BJ (cell line): ENCODE measurements around the gene ZNF512. TPM values are rescaled to one million over a fixed set of nuclear protein-coding genes. Genes with fewer than 3 reads are reported as not detected.
A peak's percentile ranks its signal among the peaks of the same experiment; 100 is the strongest.

Source experiments
- CTCF ChIA-PET: fragments of 350-600 bp; formaldehyde crosslinking; extraction: SDS; loops from one replicate; lab custom pipeline; 2021; ENCODE audit warnings: antibody characterized with exemption, inconsistent platforms; lab: Yijun Ruan, JAX
- POLR2A ChIA-PET: fragments of 300-600 bp; sonication (Branson Sonifier 250); formaldehyde crosslinking; extraction: SDS; loops from one replicate; lab custom pipeline; 2021; ENCODE audit warnings: antibody characterized with exemption; lab: Charles Lee
- DNase-seq: peaks from one replicate; pipeline ENCODE4 v3.0.0-alpha.2; 2011; ENCODE audit warnings: low read depth
- H3K27me3 ChIP-seq: 2 replicates; pipeline ENCODE4 v1.6.0; 2011; ENCODE audit warnings: low read length; ENCODE audit not compliant: control insufficient read depth, insufficient read depth
- H3K36me3 ChIP-seq: 2 replicates; pipeline ENCODE4 v1.5.1; 2011; ENCODE audit warnings: low read length; ENCODE audit not compliant: control insufficient read depth, insufficient read depth
- H3K4me3 ChIP-seq: 2 replicates; pipeline ENCODE4 v1.5.1; 2011; ENCODE audit warnings: low read depth, mild to moderate bottlenecking, control low read depth, low read length
- CTCF ChIP-seq: IDR thresholded peaks from 2 replicates; pipeline ENCODE4 v1.5.1; 2011; ENCODE audit warnings: low read depth, mild to moderate bottlenecking, control low read depth, inconsistent platforms, low read length, moderate library complexity; ENCODE audit not compliant: insufficient read depth
- polyA plus RNA-seq: library from polyadenylated mRNA; depleted of rRNA; stranded (reverse); fragments of >200 nt; gene quantifications from 2 replicates; pipeline ENCODE4 v1.2.3, GENCODE V29; 2011; rRNA removed
- small RNA-seq: library from RNA; depleted of rRNA; stranded (forward); fragments of <200 nt; gene quantifications from one replicate; pipeline ENCODE3, GENCODE V24; 2012; ENCODE audit warnings: low replicate concordance, low read depth; ENCODE audit not compliant: insufficient read length

Gene ZNF512
- polyA plus RNA-seq, 1 experiment, result 19.2 TPM

GRCh38 chr2:27664622-27665363, 82.0 kb downstream of the ZNF512 start:
- no peak for DNase-seq
- CTCF ChIA-PET, result interaction anchor here (1.7 kb wide), 1 partner anchor 19 kb away, joined by 13 read pairs; no protein-coding TSS in a partner anchor
- TF ChIP-seq CTCF, result no peak

GRCh38 chr2:27667446-27667845, 84.6 kb downstream of the ZNF512 start:
- ChIA-PET POLR2A (no interaction called here), CTCF (interaction anchor here (1.0 to 1.1 kb wide), 2 partner anchors 16 to 21 kb away, joined by 4 read pairs; no protein-coding TSS in a partner anchor)

More at GRCh38 chr2:27664622-27665363, 82.0 kb downstream of the ZNF512 start:
- peak overlapping the region; percentile 75 for H3K4me3 ChIP-seq
- peaks cover 7% of the 10 kb centered on the region for H3K36me3 ChIP-seq
- POLR2A ChIA-PET, result no interaction called here
- H3K27me3 ChIP-seq, result no peaks in the 10 kb centered on the region

GRCh38 chr2:27671235-27671634, 88.4 kb downstream of the ZNF512 start:
- H3K4me3 ChIP-seq, result no peak overlapping the region
- no peaks in the 10 kb centered on the region for H3K27me3 ChIP-seq
- ChIA-PET CTCF (interaction anchor here (1.0 kb wide), 1 partner anchor 8 kb away, joined by 3 read pairs; the partner anchor contains the start of genes SLC4A1AP and SUPT7L), POLR2A (no interaction called here)
- TF ChIP-seq CTCF, result no peak
- DNase-seq, result no peak
- H3K36me3 ChIP-seq, result peaks cover 9% of the 10 kb centered on the region

More at GRCh38 chr2:27667446-27667845, 84.6 kb downstream of the ZNF512 start:
- no peak overlapping the region for H3K4me3 ChIP-seq
- no peaks in the 10 kb centered on the region for H3K27me3 ChIP-seq
- no peak for DNase-seq
- H3K36me3 ChIP-seq, result peaks cover 5% of the 10 kb centered on the region
- TF ChIP-seq CTCF, result no peak

Small RNA genes within 50 kb of the gene (small RNA-seq; reads per million reads assigned to genes)
- not detected for gene RF00340

Other genes with a start within 250 kb of the ZNF512 start
- 32.1 and 39.0 TPM in 2 replicates for gene GTF3C2, start 226.3 kb upstream of the ZNF512 start, polyA plus RNA-seq
- gene EIF2B4, start 212.7 kb upstream of the ZNF512 start, polyA plus RNA-seq, result 39.6 and 42.8 TPM in 2 replicates
- 134 and 154 TPM in 2 replicates for gene SNX17, start 212.4 kb upstream of the ZNF512 start, polyA plus RNA-seq
- gene ZNF513, start 202.3 kb upstream of the ZNF512 start, polyA plus RNA-seq, result 8.4 and 12.2 TPM in 2 replicates
- 45.8 and 48.3 TPM in 2 replicates for gene PPM1G, start 173.5 kb upstream of the ZNF512 start, polyA plus RNA-seq
- 234 and 270 TPM in 2 replicates for gene NRBP1, start 154.4 kb upstream of the ZNF512 start, polyA plus RNA-seq
- gene KRTCAP3, start 140.7 kb upstream of the ZNF512 start, polyA plus RNA-seq, result 0.44 and 0.47 TPM in 2 replicates
- 19.0 and 20.3 TPM in 2 replicates for gene IFT172, start 93.3 kb upstream of the ZNF512 start, polyA plus RNA-seq
- 6.9 and 8.9 TPM in 2 replicates for gene FNDC4, start 87.8 kb upstream of the ZNF512 start, polyA plus RNA-seq
- gene GCKR, start 86.2 kb upstream of the ZNF512 start, polyA plus RNA-seq, result 0.47 and 0.54 TPM in 2 replicates
- 0.58 and 0.86 TPM in 2 replicates for gene CCDC121, start 46.0 kb downstream of the ZNF512 start, polyA plus RNA-seq
- 40.8 and 61.0 TPM in 2 replicates for gene GPN1, start 46.0 kb downstream of the ZNF512 start, polyA plus RNA-seq
- 43.5 and 52.0 TPM in 2 replicates for gene SUPT7L, start 80.6 kb downstream of the ZNF512 start, polyA plus RNA-seq
- 8.8 and 10.1 TPM in 2 replicates for gene SLC4A1AP, start 80.8 kb downstream of the ZNF512 start, polyA plus RNA-seq
- 31.0 and 83.3 TPM in 2 replicates for gene MRPL33, start 188.7 kb downstream of the ZNF512 start, polyA plus RNA-seq